Iris pigment epithelial cell (primary cell): ENCODE measurements around the gene CCR5AS.
A peak's percentile ranks its signal among the peaks of the same experiment; 100 is the strongest.
"Not testable (repeated sequence)": the region's sequence is repeated elsewhere in the genome, so short reads cannot be mapped to it uniquely, and the experiment has no call there.

ENCODE experiments used
- DNase-seq: peaks from one replicate; pipeline ENCODE4 v3.0.0-alpha.2; 2011; ENCODE audit warnings: low read depth

The CCR5AS gene

DNA sequence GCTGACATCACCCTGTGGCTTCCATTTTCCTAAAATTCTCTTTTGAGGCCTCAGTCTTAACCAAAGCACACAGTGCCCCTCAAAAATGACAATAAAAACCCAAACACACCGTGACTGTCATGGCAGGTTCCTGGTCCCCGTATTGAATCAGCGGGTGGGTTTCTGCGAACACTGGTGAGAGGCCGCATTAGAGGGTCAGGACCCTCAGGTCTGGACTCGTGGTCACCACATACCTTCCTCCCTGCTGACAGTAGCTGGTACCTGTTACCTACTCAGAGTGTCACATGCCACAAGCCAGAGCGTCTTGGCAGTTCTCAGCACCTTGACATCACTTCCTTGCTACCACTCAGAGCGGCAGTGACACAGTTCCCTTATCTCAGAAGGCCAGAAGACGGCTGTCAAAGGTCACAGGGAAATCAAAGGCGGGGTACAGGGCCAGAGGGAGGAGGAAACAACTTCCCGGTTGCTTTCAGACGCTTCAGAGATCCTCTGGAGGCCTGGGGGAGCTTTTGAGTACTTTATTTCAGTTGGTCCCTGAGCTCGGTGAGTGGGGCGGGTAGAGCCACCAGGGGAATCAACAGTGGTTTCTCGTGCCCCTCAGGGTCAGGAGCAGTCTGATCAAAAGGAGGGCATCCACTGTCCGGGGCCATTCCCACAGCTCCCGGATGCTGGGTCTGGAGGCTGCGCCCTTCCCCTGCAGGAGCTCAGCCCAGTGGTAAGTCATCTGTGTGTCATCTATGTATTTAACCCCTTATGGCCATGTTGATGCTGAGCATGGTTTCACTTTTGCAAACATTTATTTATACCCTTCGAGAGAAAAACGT lies at the start of gene CCR5AS, which contains the start of gene CCRL2:
TSS of gene CCR5AS (minus strand) at position 279 of the 824 bp plus-strand sequence.
TSS of gene CCRL2 (plus strand) at position 472 of the 824 bp plus-strand sequence. CDS start 821 bp downstream, outside the sequence.
- peak; percentile 50 for DNase-seq

DNA sequence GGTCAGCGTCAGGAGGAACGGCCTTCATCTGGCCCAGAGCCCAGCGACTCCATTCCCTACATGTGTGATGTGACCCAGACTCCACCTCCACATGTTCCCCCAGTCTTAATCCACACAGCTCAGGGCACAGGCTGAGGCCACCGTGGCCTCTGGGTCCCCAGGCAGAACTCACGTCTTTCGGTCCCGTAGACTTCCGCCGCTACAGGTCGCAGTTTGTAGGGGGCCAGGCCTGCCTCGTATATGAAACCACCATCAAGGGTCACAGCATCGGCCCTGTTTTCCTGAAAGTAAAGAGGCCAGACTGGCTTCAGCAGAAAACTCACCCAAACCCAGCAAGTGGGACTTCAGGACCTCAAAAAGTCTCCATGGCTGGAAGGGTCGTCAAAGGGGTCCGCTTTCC lies 49.3 kb upstream of the CCR5AS start:
- no peak for DNase-seq

DNA sequence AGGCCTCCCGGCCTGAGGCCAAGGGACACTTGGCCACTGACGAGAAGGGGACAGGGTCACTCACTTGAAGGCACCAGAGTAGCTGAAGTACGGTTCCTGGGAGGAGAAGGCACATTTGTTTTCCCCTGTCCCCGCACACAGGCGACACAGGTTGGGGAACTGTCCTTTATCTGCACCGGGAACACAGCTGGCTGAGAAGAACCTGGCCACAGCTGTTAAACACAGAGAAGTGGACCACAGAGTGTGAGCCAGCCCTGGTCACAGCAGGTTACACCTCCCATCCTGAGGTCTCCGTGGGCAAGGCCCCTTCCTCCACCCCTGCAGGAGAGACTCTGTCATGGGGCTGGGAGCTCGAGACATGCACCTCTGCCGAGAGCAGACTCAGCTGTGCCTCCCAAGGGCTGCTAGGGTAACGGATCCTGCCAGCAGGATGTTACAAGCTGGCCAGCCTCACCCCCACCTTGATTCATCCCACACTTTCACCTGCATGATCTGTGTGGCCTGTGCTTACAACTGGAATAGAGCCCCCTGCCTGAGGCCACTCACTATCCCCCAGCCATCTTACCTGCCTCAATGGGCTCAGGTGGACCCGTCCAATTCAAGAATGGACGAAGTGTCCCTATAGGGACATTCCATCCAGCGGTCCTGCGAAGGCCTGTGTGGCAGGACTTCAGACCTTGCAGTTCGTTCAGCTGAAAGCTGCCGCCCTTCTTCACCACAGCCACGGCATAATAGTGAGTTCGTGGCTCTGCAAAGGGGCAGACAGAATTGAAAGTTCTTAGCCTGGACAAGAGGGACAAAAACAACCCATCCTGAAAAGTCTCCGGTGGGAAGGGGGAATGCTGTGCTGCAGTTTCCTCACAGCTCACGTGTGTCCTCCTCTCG lies 48.6 kb upstream of the CCR5AS start:
- DNase-seq: no peak

DNA sequence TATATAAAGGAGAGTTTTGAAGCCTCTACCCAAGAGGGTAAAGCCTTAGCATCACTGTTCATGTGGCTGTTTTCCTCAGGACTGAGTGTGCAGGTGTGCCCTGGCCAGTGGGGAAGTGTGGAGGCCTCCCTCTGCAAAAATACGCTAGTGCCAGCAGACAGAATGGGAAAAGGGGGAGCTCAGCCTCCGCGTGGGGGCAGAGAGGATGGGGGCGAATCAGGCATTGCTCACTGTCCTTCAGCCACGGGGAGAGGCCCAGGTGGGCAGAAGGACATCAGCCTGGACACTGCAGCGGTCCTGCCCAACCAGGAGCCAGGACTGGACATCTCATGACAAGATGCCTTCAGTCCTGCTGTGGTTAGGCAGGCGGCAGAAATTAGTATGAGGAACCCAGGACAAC lies 47.7 kb upstream of the CCR5AS start:
- DNase-seq: no peak

DNA sequence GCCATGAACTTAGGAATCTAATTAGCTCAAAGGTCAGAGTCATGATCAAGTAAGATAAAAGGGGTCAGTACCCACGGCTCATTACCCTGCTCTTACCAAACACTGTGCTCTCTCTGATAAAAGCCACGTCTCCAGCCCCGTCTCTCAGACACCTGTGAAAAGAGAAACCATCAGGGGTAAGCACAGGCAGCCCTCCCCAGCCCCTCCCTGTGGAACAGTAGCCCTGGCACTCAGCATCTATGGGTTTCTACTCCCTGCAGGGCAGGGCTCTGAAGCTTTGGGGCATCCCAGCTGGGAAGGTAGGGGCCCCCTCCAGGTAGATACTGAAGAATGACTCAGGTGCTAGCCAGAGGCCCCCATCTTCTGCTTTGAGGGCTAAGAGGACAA lies 47.3 kb upstream of the CCR5AS start:
- no peak for DNase-seq

DNA sequence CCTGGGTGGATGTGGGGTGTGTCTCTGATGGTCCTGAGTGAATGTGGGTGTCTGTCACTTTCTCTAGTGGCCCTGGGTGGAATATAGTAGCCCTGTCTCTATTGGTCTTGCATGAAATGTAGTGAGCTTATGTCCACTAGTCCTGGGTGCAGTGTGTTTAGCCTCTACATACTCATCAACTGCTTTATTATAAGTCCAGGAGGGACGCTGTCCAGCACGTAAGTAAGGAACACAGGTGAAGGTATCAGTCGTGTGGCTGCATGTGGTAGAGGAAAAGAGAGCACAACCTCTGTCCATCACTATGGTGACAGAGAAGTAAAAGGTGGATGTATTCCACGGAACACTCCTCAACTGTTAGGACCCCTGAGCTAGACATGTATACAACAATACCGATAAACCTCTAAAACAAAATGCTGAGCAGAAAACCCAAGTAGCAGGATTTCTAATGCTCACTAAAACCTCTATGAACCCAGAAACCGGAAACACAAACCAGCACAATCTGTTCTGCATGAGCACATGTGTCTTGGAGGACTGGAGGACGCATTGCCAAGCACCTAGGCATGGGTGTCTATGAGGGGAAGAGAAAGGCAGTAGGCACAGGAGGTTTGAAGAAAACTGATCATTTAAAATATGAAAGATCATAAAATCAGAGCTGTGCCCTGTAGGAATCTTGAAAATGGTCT lies 46.8 kb upstream of the CCR5AS start:
- no peak for DNase-seq

DNA sequence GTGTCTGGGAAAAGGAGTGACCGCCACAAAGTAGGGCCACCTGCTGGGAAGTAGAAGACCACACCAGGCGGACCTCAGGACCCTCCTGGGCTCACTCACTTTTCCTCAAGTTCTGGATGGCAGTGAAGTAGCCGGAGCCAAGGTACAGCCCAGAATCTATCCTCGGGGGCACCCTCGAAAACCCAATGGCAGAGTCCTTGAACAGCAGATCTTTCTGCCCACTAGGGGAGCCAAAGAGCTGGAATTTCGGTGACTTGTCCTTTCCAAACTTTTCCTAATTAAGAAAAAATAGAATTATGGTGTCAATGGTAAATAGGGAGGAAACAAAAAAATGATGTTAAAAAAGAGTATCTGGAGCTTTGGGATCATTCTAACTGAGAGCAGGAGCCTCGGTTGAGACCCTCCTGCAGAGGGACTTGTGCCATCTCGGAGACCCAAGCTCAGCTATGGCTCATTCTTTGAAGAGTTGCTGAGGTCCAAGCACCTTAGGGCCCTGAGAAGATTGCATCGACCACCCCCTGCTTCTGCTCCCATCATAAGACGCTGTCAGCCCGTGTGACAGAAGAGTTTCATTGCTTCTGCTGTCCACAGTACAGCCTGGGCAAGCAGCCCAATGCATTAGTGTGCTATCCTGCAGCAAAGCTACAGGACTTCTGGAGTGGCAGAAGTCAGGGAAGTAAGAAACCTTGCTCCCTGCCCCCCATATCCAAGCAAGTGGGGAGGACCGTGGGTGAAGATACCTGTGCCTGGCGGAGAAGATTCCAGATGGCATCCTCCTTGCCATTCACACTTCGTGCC lies 43.1 kb upstream of the CCR5AS start:
- DNase-seq: no peak

DNA sequence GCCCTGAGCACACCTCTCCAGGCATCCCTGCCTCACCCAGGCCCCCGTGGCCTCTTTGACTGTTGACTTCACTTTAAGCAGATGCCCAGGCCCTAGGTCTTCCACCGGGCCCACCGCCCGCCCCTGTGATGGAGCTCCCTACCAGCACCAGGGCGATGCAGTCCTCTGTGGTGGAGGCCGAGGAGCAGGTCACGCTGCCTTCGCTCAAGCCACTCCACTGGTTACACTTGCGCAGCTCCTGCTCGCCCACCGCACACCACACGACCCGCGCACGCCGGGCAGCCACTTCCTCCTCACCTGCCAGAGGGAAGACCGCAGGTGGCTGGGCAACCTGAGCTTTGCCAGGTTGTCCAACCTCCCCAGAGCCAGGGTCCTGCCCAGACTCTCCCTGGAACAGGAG lies 41.9 kb upstream of the CCR5AS start:
- DNase-seq: no peak

DNA sequence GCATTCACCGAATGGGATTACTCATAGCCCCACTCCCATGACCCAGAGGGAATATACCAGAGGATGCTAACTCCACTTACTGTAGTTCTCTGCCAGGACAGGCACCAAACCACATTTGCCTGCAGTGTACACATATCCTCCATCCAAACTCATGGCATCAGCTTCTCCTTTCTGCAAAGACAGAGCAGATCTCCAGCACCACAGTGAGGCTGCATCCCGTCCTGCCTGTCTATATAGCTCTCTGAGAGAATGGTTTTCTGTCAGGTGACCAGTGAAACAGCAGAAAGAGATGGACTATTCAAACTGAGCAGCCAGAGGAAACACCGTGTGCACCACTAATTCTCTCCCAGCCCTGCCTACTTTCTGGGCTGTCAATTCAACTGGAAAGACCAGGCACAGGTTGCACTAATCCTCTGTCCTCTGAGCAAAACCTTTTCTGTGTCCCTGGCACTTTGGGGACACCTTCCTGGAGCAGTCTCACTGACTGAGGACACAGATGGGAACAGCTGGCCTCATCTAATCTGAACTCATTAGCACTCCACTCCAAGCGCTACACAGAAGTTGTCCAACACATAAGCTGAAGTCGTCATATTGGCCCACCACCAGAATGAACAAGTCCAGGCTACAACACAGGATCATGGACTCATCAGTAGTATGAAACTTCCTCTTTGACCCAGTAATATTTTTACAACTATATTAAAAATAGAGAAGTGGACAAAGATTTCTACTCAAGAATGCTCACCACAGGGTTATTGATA lies 40.5 kb upstream of the CCR5AS start:
- no peak for DNase-seq

DNA sequence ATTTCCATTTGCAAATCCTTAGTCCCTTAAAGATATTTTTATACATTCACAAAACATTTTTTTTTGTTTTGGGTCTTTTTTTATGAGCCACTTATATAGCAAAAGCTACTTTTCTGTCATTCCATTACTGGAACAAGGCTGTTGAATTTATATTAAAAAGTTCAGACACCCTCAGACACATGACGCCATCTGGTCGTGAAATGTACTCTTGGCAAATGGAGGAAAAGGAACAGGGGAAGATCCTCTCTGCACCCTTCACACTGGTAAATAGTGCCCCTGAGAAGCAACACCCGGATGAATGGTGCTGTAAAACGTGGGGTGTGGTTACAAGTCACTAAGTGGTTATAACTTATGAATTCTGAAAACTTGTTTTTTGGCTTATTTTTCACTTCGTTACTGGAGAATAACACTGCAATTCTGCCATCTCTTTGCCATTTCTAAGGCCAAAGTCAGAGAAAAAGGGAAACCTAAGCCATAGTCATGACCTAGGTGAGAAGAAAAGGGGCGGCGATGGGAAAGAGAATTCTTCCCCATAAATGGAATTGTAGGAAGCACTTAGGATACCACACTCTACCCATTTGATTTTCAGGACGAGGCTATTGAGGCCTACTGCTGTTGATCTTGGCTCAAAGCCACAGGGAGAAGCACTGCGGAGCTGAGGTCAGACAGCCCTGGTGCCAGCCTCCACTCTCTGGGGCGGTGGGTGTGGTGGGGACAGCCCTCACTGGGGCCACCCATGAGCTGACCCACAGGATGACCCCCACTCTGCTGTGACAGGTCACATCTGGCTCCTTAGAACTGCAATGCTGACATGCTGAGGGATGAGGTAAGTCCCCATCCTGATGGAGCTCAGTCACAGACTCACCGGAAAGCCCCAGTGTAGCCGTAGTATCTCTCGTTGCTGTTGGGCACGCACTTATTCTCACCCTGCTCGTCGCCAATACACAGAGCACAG lies 36.0 kb upstream of the CCR5AS start:
- peak; percentile 29 for DNase-seq

DNA sequence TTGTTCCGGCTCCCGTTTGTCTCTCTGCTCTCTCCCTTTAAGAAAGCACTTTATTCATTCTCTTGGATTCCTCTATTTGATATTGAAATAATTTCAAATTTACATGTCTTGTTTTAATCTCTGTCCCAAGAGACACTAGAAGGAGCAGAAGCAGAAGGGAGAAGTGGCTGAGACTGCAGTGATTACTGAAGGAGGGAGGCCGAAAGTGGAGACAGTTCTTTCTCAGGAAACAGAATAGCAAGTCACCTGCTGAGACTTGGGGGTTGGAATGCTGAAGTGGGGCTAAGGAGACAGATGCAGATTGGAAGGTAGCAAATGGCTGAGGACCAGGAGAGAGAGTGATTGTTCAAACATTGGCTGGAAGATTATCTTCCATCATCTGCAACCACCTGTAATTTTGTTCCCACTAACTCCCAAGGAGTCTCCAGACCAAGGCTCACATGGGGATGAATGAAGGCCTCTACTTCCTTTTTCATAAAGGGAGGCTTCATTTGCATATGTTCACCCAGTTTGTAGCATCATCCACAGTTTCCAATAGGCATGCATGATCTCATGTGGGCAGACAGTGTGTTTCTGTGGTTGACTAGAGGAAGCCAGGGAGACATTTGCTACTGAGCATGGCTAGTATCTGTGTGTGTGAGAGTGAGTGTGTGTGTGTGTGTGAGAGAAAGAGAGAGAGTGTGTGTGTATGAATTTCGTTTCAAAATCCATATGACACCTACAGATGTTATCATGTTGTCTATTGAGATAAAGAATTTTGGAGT lies 33.8 kb upstream of the CCR5AS start:
- DNase-seq: no peak

DNA sequence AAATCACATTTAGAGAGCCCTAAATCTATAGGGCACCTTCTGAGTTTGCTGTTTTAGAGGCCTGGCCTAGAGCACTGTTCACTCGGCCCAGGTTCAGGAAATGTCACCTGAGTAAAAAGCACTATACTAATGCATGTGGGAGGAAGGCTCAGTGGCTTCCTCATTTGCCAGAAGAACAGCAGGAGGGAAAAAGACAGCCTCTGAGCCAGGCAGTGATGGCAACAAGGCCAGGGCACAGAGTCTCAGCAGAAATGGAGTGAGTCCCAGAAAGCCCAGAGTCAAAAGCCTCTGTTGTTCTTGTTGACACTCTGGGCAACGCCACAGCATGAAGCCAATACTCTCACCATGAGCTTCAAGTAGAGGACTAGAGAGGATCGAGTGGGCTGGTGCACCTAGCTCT lies 32.0 kb upstream of the CCR5AS start:
- no peak for DNase-seq

DNA sequence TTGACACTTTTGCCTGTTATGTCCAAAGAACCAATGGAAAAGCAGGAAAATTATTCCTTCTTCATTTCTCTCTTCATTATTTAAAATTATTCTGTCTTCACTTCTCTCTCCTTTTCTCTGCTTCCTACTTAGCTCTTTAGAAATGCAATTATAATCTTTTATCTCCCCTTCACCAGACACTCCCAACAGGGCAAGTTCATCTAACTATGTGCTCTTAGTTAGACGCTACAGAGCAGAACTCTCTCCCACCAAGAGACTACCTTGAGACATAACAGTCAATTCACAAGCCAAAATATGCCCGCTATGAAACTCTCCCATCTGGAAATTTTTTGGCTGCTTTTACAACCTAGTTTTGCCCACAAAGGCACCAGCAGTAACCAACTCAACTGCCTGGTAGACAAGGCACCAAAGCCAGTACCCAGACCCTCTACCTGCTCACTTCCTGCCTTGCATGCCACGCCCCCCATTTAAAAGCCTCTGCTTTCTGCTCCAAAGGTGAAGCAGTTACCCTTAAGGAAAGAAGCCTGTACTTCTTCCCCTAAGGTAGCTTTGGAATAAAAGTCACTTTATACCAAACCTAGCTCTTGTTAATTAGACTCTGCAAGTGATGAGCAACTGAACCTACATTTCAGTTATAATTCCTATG lies 28.3 kb upstream of the CCR5AS start:
- DNase-seq: no peak

DNA sequence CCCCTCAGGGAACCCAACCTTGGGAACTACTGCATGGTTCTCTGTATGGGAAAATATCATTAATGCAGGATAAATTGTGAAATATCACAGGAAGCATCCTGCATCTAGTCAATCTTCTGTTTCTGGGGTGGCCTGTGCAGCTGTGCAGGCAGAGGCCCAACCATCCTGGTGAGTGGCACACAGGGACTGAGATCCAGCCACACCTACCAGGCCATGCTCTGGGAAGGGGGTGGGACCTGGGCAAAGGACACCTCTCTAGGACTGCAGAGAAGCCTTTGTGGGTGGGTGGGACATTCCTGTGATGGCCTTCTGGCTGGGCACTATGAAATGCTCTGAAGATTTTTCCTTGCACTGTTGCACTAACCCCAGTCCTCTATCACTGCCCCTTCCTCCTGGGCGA lies 27.0 kb upstream of the CCR5AS start:
- no peak for DNase-seq

DNA sequence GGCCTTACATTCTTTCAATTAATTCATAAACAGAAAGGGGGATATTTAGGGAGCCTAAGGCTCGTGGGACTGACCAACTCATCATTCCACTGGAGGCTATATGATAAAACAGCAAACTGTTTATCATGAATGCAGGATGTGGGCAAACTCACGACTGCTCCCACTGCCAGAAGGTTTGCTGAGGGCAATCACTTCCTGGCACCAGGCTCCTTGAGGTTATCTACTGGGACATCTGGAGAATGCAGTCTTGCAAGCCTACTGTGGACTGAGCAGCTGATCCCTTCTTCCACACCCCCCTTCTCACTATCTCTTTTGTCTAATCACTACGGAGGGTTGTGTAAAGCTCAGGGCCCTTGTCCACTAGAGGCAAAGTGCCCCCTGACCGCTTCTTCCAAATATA lies 26.3 kb upstream of the CCR5AS start:
- DNase-seq: not testable (repeated sequence)

DNA sequence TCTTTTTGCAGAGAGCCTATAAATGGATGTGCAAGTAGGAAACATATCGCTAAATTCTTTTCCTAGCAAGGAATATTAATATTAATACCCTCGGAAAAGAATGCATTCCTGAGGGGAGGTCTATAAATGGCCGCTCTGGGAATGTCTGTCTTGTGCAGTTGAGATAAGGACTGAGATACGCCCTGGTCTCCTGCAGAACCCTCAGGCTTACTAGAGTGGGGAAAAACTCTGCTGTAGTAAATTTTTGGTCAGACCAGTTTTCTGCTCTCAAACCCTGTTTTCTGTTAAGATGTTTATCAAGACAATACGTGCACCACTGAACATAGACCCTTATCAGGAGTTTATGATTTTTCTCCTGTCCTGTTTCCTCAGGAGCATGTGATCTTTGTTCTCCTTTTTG lies 25.0 kb upstream of the CCR5AS start:
- not testable (repeated sequence) for DNase-seq

DNA sequence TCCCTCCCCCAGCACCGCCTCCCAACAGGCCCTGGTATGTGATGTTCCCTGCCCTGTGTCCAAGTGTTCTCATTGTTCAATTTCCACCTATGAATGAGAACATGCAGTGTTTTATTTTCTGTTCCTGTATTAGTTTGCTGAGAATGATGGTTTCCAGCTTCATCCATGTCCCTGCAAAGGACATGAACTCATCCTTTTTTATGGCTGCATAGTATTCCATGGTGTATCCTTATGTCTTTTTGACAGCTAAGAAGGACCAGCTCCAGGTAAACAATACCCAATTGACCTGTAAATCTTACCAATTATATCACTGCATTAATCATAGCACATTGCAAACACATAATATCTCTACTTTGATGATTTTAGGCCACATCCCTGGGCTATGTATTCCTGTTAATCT lies 24.0 kb upstream of the CCR5AS start:
- not testable (repeated sequence) for DNase-seq

DNA sequence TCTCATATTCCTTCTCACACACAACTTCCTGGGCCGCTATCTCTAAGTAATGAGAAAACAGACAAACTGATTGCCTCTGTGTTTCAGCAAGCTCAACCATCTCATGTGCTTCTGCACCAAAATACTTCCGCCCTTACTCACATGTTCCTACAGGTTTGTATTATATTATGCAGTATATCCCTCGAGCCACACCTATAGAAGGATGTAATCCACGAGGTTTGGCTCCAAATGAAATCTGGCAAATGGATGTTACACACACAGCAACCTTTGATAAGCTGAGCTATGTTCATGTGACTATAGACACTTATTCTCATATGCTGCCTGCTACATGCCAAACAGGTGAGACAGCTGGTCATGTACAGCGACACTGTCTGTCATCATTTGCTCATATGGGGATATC lies 22.8 kb upstream of the CCR5AS start:
- DNase-seq: no peak
